Keratinocyte (primary cell): ENCODE measurements around the gene E2F3. TPM values are rescaled to one million over a fixed set of nuclear protein-coding genes. Genes with fewer than 3 reads are reported as not detected.

ENCODE experiments used
- DNase-seq: peaks from one replicate; pipeline ENCODE4 v3.0.0-alpha.2; 2011; ENCODE audit warnings: low read depth, missing footprints, low spot score
- FAIRE-seq: peaks from 2 replicates; lab custom pipeline; 2011; peaks lifted over from hg19 to GRCh38; lab: Jason Lieb, UNC
- H2AFZ ChIP-seq: 2 replicates; pipeline ENCODE4 v1.6.0; 2012; ENCODE audit warnings: low read length, control low read depth, inconsistent platforms; ENCODE audit not compliant: control insufficient read depth
- H3K27ac ChIP-seq: 2 replicates; pipeline ENCODE4 v1.5.1; 2011; ENCODE audit warnings: low read length; ENCODE audit not compliant: control insufficient read depth, insufficient read depth
- H3K27me3 ChIP-seq: 3 replicates; pipeline ENCODE4 v1.6.0; 2011; ENCODE audit warnings: low read length; ENCODE audit not compliant: control insufficient read depth, insufficient read depth; ENCODE audit errors: extremely low read depth
- H3K36me3 ChIP-seq, 2 experiments: 2 replicates in 1 of 2; 3 replicates in 1 of 2; pipeline ENCODE4 v1.5.1; 2011; ENCODE audit warnings: low read length in 2 of 2, mild to moderate bottlenecking in 1 of 2; ENCODE audit not compliant: control insufficient read depth in 2 of 2, insufficient read depth in 2 of 2; ENCODE audit errors: extremely low read depth in 1 of 2
- H3K4me1 ChIP-seq: 3 replicates; pipeline ENCODE4 v1.5.1; 2011; ENCODE audit warnings: low read length; ENCODE audit not compliant: control insufficient read depth, insufficient read depth; ENCODE audit errors: extremely low read depth
- H3K4me2 ChIP-seq: 3 replicates; pipeline ENCODE4 v1.6.0; 2011; ENCODE audit warnings: low read depth, low read length; ENCODE audit not compliant: control insufficient read depth, insufficient read depth; ENCODE audit errors: extremely low read depth
- H3K4me3 ChIP-seq, 3 experiments: fragments of 200-600 bp in 1 of 3; sonication (generic) in 1 of 3; 2 replicates in 2 of 3; 3 replicates in 1 of 3; pipeline ENCODE4 v1.5.1; 2011 to 2016; ENCODE audit warnings: low read length in 3 of 3, mild to moderate bottlenecking in 3 of 3, control low read depth in 2 of 3, inconsistent platforms in 1 of 3, low read depth in 1 of 3, mixed read lengths in 1 of 3, mixed run types in 1 of 3, moderate library complexity in 1 of 3; ENCODE audit not compliant: control insufficient read depth in 2 of 3, insufficient read depth in 2 of 3; ENCODE audit errors: extremely low read depth in 1 of 3
- H3K79me2 ChIP-seq: 2 replicates; pipeline ENCODE4 v1.6.0; 2012; ENCODE audit warnings: low read length; ENCODE audit not compliant: control insufficient read depth, insufficient read depth
- H3K9ac ChIP-seq: 3 replicates; pipeline ENCODE4 v1.6.0; 2011; ENCODE audit warnings: low read length; ENCODE audit not compliant: control insufficient read depth, insufficient read depth; ENCODE audit errors: extremely low read depth
- H3K9me1 ChIP-seq: 3 replicates; pipeline ENCODE4 v1.6.0; 2011; ENCODE audit warnings: low read length; ENCODE audit not compliant: control insufficient read depth, insufficient read depth; ENCODE audit errors: extremely low read depth
- H3K9me3 ChIP-seq: 2 replicates; pipeline ENCODE4 v1.5.1; 2012; ENCODE audit warnings: low read depth, low read length; ENCODE audit not compliant: control insufficient read depth
- H4K20me1 ChIP-seq: 3 replicates; pipeline ENCODE4 v1.6.0; 2011; ENCODE audit warnings: low read length; ENCODE audit not compliant: control insufficient read depth, insufficient read depth; ENCODE audit errors: extremely low read depth
- CTCF ChIP-seq, 3 experiments: IDR thresholded peaks in 1 of 3; conservative IDR thresholded peaks in 1 of 3; optimal IDR thresholded peaks in 1 of 3; 2 replicates in 2 of 3; 3 replicates in 1 of 3; pipeline versions ENCODE3 to v1.5.1; 2011; ENCODE audit warnings: low read length in 3 of 3, mild to moderate bottlenecking in 3 of 3, moderate library complexity in 2 of 3, control low read depth in 1 of 3, inconsistent platforms in 1 of 3; ENCODE audit not compliant: insufficient read depth in 2 of 3; ENCODE audit errors: extremely low read depth in 1 of 3
- EZH2 ChIP-seq: IDR thresholded peaks from one replicate; pipeline ENCODE4 v1.6.1; 2012; ENCODE audit warnings: inconsistent platforms, mild to moderate bottlenecking, low read length, moderate library complexity
- dilution Hi-C: fragments of 300-500 bp; cut with MboI; formaldehyde crosslinking; loops from one replicate; pipeline ENCODE4 v1.7.0; 2020; ENCODE audit warnings: low sequenced_read_pairs; ENCODE audit not compliant: extremely low pct_ligation_motif_present
- polyA plus RNA-seq, 5 experiments: library from polyadenylated mRNA; depleted of rRNA in 3 of 5; stranded (reverse) in 3 of 5; stranded (forward) in 1 of 5; unstranded in 1 of 5; fragments of >200 nt; gene quantifications; 1 replicate in 1 of 5; 2 replicates in 3 of 5; 3 replicates in 1 of 5; pipeline versions ENCODE4 v1.2.1 to v1.2.3, GENCODE V29; 2011 to 2012; ENCODE audit warnings: missing spikeins in 2 of 5, low read depth in 1 of 5, low replicate concordance in 1 of 5

Gene E2F3
- polyA plus RNA-seq, 1 donor (not counting 4 experiments of a cell fraction or from before 2014, with no cell fraction given): 14.6 TPM

- DNase-seq (no peak), FAIRE-seq (no peak)
- no peak overlapping the region for H3K27ac ChIP-seq
- H3K9me1 ChIP-seq: no peaks in the 10 kb centered on the region
- TF ChIP-seq EZH2 (no peak), CTCF (optimal IDR thresholded peaks at IDR 0.05 in 1 of 3, IDR thresholded peaks at IDR 0.05 in 1 of 3, conservative IDR thresholded peaks at IDR 0.05 in 1 of 3; ENCODE audit: extremely low read depth in 1 of 3, insufficient read depth in 2 of 3, low read length in 3 of 3) (no peak)
- no peak overlapping the region for H3K9ac ChIP-seq
- peaks cover 13% of the 10 kb centered on the region for H3K4me1 ChIP-seq
- H2AFZ ChIP-seq: no peak overlapping the region
- H3K4me3 ChIP-seq: no peak overlapping the region
- H3K79me2 ChIP-seq: no peaks in the 10 kb centered on the region
- H3K27me3 ChIP-seq: no peaks in the 10 kb centered on the region
- no peaks in the 10 kb centered on the region for H3K9me3 ChIP-seq
- dilution Hi-C loops: no loop called here
- H3K36me3 ChIP-seq: no peaks in the 10 kb centered on the region
- H3K4me2 ChIP-seq: peak overlapping the region; percentile 17
- H4K20me1 ChIP-seq: no peaks in the 10 kb centered on the region
Measured at GRCh38 chr6:20366082-20366830, 35.4 kb upstream of the E2F3 start.

GRCh38 chr6:20367743-20368485, 33.8 kb upstream of the E2F3 start:
- H3K4me3 ChIP-seq: no peak overlapping the region
- no peaks in the 10 kb centered on the region for H3K27me3 ChIP-seq
- no peak for DNase-seq
- H3K79me2 ChIP-seq: no peaks in the 10 kb centered on the region
- H4K20me1 ChIP-seq: no peaks in the 10 kb centered on the region
- no peak for FAIRE-seq
- peaks cover 13% of the 10 kb centered on the region for H3K4me1 ChIP-seq
- no peak overlapping the region for H3K9ac ChIP-seq
- H3K9me1 ChIP-seq: no peaks in the 10 kb centered on the region
- dilution Hi-C loops: no loop called here
- no peak overlapping the region for H3K4me2 ChIP-seq
- no peaks in the 10 kb centered on the region for H3K36me3 ChIP-seq
- H3K27ac ChIP-seq: no peak overlapping the region
- TF ChIP-seq EZH2 (no peak), CTCF (optimal IDR thresholded peaks at IDR 0.05 in 1 of 3, IDR thresholded peaks at IDR 0.05 in 1 of 3, conservative IDR thresholded peaks at IDR 0.05 in 1 of 3; ENCODE audit: extremely low read depth in 1 of 3, insufficient read depth in 2 of 3, low read length in 3 of 3) (no peak)
- H2AFZ ChIP-seq: no peak overlapping the region
- no peaks in the 10 kb centered on the region for H3K9me3 ChIP-seq
